Caco-2 (cell line): ENCODE results near the gene RNF144B. TPM values are rescaled to one million over a fixed set of nuclear protein-coding genes. Genes with fewer than 3 reads are reported as not detected.

Experiments used
- BruUV-seq: library from RNA; stranded (reverse); fragments of 400-500 nt; replicated peaks from 2 replicates; lab custom pipeline; 2021; lab: Mats Ljungman, UMichigan
- CTCF ChIA-PET: fragments of 300-600 bp; sonication (Branson Sonifier 250); formaldehyde crosslinking; loops from one replicate; lab custom pipeline; 2022; ENCODE audit warnings: antibody characterized with exemption; lab: Charles Lee
- POLR2A ChIA-PET: fragments of 300-600 bp; sonication (Branson Sonifier 250); formaldehyde crosslinking; loops from one replicate; lab custom pipeline; 2022; ENCODE audit warnings: antibody characterized with exemption; lab: Charles Lee
- DNase-seq, 2 experiments: peaks; one replicate each; pipeline versions ENCODE4 v3.0.0 to v3.0.0-alpha.2; 2020 to 2022
- H3K27me3 ChIP-seq: replicated peaks from 2 replicates; pipeline ENCODE4 v1.6.0; 2011; ENCODE audit warnings: low read length; ENCODE audit not compliant: control insufficient read depth, insufficient read depth
- H3K36me3 ChIP-seq: 2 replicates; pipeline ENCODE4 v1.5.1; 2011; ENCODE audit warnings: low read length; ENCODE audit not compliant: control insufficient read depth, insufficient read depth
- H3K4me1 ChIP-seq: fragments of 250-450 bp; sonication (Bioruptor Pico); 2 replicates; pipeline ENCODE4 v1.5.1; 2020; ENCODE audit warnings: mild to moderate bottlenecking
- H3K4me3 ChIP-seq: 2 replicates; pipeline ENCODE4 v1.5.1; 2011; ENCODE audit warnings: low read depth, mild to moderate bottlenecking, control low read depth, low read length
- H3K9me3 ChIP-seq: fragments of 250-450 bp; sonication (Bioruptor Pico); 2 replicates; pipeline ENCODE4 v1.5.1; 2020; ENCODE audit warnings: mild to moderate bottlenecking, moderate library complexity
- H3K27ac Mint-ChIP-seq: one replicate; pipeline ENCODE4 v1.8.0; 2022; ENCODE audit warnings: mixed read lengths; ENCODE audit not compliant: unreplicated experiment
- H3K27me3 Mint-ChIP-seq: one replicate; pipeline ENCODE4 v1.8.0; 2022; ENCODE audit warnings: mixed read lengths; ENCODE audit not compliant: insufficient read depth, unreplicated experiment
- H3K36me3 Mint-ChIP-seq: one replicate; pipeline ENCODE4 v1.8.0; 2022; ENCODE audit warnings: mild to moderate bottlenecking, mixed read lengths; ENCODE audit not compliant: insufficient read depth, unreplicated experiment
- H3K4me1 Mint-ChIP-seq: one replicate; pipeline ENCODE4 v1.8.0; 2022; ENCODE audit warnings: low read depth, mixed read lengths; ENCODE audit not compliant: unreplicated experiment
- H3K4me3 Mint-ChIP-seq: one replicate; pipeline ENCODE4 v1.8.0; 2022; ENCODE audit warnings: mild to moderate bottlenecking, moderate library complexity, mixed read lengths; ENCODE audit not compliant: unreplicated experiment
- H3K9me3 Mint-ChIP-seq: one replicate; pipeline ENCODE4 v1.8.0; 2022; ENCODE audit warnings: mixed read lengths; ENCODE audit not compliant: unreplicated experiment
- CTCF ChIP-seq, 2 experiments: fragments of 200-600 bp in 1 of 2; IDR thresholded peaks; 1 replicate in 1 of 2; 2 replicates in 1 of 2; pipeline versions ENCODE4 v1.5.1 to v1.8.0; 2011 to 2022; ENCODE audit warnings: antibody characterized with exemption in 1 of 2, control low read depth in 1 of 2, inconsistent platforms in 1 of 2, low read depth in 1 of 2, low read length in 1 of 2, mild to moderate bottlenecking in 1 of 2, moderate library complexity in 1 of 2; ENCODE audit not compliant: insufficient read depth in 1 of 2, severe bottlenecking in 1 of 2, unreplicated experiment in 1 of 2
- intact Hi-C: fragments of 100-400 bp; cut with micrococcal nuclease; formaldehyde crosslinking; loops from one replicate; pipeline ENCODE4 v1.10.0; 2022; ENCODE audit not compliant: unreplicated experiment
- total RNA-seq: library from RNA; stranded (reverse); gene quantifications from 2 replicates; pipeline ENCODE4 v1.2.3, GENCODE V29; 2022

The RNF144B gene
- total RNA-seq, 1 experiment from 2014 or later: 0.39 TPM

GRCh38 chr6:18498408-18498807 lies 111.3 kb downstream of the RNF144B start:
- intact Hi-C loops: no loop called here
- no peak overlapping the region for H3K4me3 ChIP-seq
- no peak for DNase-seq
- no peaks in the 10 kb centered on the region for H3K36me3 ChIP-seq
- POLR2A ChIA-PET: no interaction called here
- Mint-ChIP-seq H3K4me1 (no peaks in the 10 kb centered on the region), H3K36me3 (no peaks in the 10 kb centered on the region), H3K27ac (no peak overlapping the region), H3K9me3 (no peaks in the 10 kb centered on the region), H3K27me3 (no peaks in the 10 kb centered on the region), H3K4me3 (no peak overlapping the region)
- BruUV-seq: no TSS peak
- TF ChIP-seq CTCF (IDR thresholded peaks at IDR 0.05; ENCODE audit: insufficient read depth in 1 of 2, low read depth in 1 of 2, low read length in 1 of 2, severe bottlenecking in 1 of 2, unreplicated experiment in 1 of 2): no peak
- H3K4me1 ChIP-seq: no peaks in the 10 kb centered on the region
- H3K27me3 ChIP-seq: no peaks in the 10 kb centered on the region
- no peaks in the 10 kb centered on the region for H3K9me3 ChIP-seq
- CTCF ChIA-PET: no interaction called here

- CTCF ChIA-PET: no interaction called here
- H3K27ac Mint-ChIP-seq: no peak overlapping the region
- no TSS peak for BruUV-seq
These were observed 113.9 kb downstream of the RNF144B start for GRCh38 chr6:18500921-18501662.

GRCh38 chr6:18501663-18502013 lies 114.5 kb downstream of the RNF144B start:
- POLR2A ChIA-PET: no interaction called here
- peaks cover 2% of the 10 kb centered on the region for H3K27me3 Mint-ChIP-seq
- no peaks in the 10 kb centered on the region for H3K9me3 Mint-ChIP-seq
- H3K9me3 ChIP-seq: no peaks in the 10 kb centered on the region
- no peaks in the 10 kb centered on the region for H3K27me3 ChIP-seq
- CTCF ChIA-PET: no interaction called here
- H3K4me1 ChIP-seq: no peaks in the 10 kb centered on the region
- H3K4me3 Mint-ChIP-seq: no peak overlapping the region
- H3K36me3 ChIP-seq: no peaks in the 10 kb centered on the region
- H3K4me3 ChIP-seq: no peak overlapping the region
- no peaks in the 10 kb centered on the region for H3K4me1 Mint-ChIP-seq
- intact Hi-C loops: loop anchor here (5.0 kb wide), 2 partner anchors 69 to 159 kb away; no protein-coding TSS in a partner anchor
- H3K27ac Mint-ChIP-seq: no peak overlapping the region
- no peak for DNase-seq
- H3K36me3 Mint-ChIP-seq: no peaks in the 10 kb centered on the region
- TF ChIP-seq CTCF (IDR thresholded peaks at IDR 0.05; ENCODE audit: insufficient read depth in 1 of 2, low read depth in 1 of 2, low read length in 1 of 2, severe bottlenecking in 1 of 2, unreplicated experiment in 1 of 2): no peak
- no TSS peak for BruUV-seq

More at GRCh38 chr6:18500921-18501662, 113.9 kb downstream of the RNF144B start:
- DNase-seq: no peak
- peaks cover 2% of the 10 kb centered on the region for H3K27me3 Mint-ChIP-seq
- no peaks in the 10 kb centered on the region for H3K36me3 Mint-ChIP-seq
- Histone ChIP-seq H3K27me3 (no peaks in the 10 kb centered on the region), H3K4me3 (no peak overlapping the region), H3K36me3 (no peaks in the 10 kb centered on the region), H3K4me1 (no peaks in the 10 kb centered on the region), H3K9me3 (no peaks in the 10 kb centered on the region)
- no peaks in the 10 kb centered on the region for H3K9me3 Mint-ChIP-seq
- POLR2A ChIA-PET: no interaction called here
- no peaks in the 10 kb centered on the region for H3K4me1 Mint-ChIP-seq
- intact Hi-C loops: loop anchor here (5.0 kb wide), 2 partner anchors 69 to 159 kb away; no protein-coding TSS in a partner anchor
- no peak for TF ChIP-seq CTCF (IDR thresholded peaks at IDR 0.05; ENCODE audit: insufficient read depth in 1 of 2, low read depth in 1 of 2, low read length in 1 of 2, severe bottlenecking in 1 of 2, unreplicated experiment in 1 of 2)
- H3K4me3 Mint-ChIP-seq: no peak overlapping the region
